Muscle of leg (tissue), 11 donors: ENCODE data around the gene SMAP2. TPM values are rescaled to one million over a fixed set of nuclear protein-coding genes. Genes with fewer than 3 reads are reported as not detected.
A peak's percentile ranks its signal among the peaks of the same experiment; 100 is the strongest.

Source experiments
- DNase-seq: peaks from one replicate; pipeline ENCODE4 v3.0.0; 2013
- H3K27ac ChIP-seq: one replicate; pipeline ENCODE4 v1.5.1; 2013; ENCODE audit warnings: mild to moderate bottlenecking, low read length, control low read depth
- H3K27me3 ChIP-seq: one replicate; pipeline ENCODE4 v1.6.1; 2013; ENCODE audit warnings: low read length; ENCODE audit not compliant: control insufficient read depth, insufficient read depth
- H3K36me3 ChIP-seq: one replicate; pipeline ENCODE4 v1.6.1; 2013; ENCODE audit warnings: low read length; ENCODE audit not compliant: control insufficient read depth, insufficient read depth
- H3K4me1 ChIP-seq: one replicate; pipeline ENCODE4 v1.6.1; 2013; ENCODE audit warnings: low read length; ENCODE audit not compliant: control insufficient read depth, insufficient read depth
- H3K4me3 ChIP-seq: one replicate; pipeline ENCODE4 v1.5.1; 2013; ENCODE audit warnings: low read length, control low read depth
- H3K9me3 ChIP-seq: replicated peaks from 2 replicates; pipeline ENCODE4 v1.6.1; 2013; ENCODE audit warnings: low read depth, low read length; ENCODE audit not compliant: control insufficient read depth
- WGBS: methylation state at CpG from one replicate; pipeline ENCODE4 v1.1.5; 2013; ENCODE audit warnings: missing lambda C conversion rate; ENCODE audit not compliant: insufficient coverage; 5-methylcytosine and 5-hydroxymethylcytosine counted together
- polyA plus RNA-seq, 8 donors: library from polyadenylated mRNA; unstranded; fragments of 120-200 nt; gene quantifications; one replicate each; pipeline versions ENCODE4 v1.2.1 to v1.2.3, GENCODE V29; 2013; ENCODE audit warnings: inconsistent platforms in 1 of 8, low replicate concordance in 1 of 8; ENCODE audit not compliant: insufficient read length in 8 of 8, insufficient read depth in 1 of 8
- total RNA-seq: library from RNA; stranded (reverse); fragments of 120-200 nt; gene quantifications from one replicate; pipeline ENCODE4 v1.2.4, GENCODE V29; 2013

SMAP2 gene
- total and polyA plus RNA-seq, 9 donors, result 14.0 to 20.1 (median 16.7) TPM

DNA sequence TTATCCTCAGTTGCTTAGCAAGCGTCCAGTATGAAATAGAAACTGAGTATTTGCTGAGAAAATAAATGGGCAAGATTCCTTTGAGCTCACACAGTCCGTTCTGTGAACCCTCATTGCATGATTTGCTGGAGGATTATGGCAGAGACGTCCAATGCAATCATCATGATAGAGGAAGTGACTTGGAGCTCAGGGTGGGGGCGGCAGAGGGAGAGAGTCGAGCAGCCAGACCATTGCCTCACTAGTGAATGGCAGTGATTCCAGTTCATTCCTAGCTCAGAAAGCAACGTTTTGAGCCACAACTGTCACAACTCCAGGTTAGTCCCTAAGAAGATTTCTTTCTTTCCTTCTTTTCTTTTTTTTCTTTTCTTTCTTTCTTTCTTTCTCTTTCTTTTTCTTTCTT lies 28.9 kb upstream of the SMAP2 start:
- DNase-seq, result peak; percentile 59
- 37% methylated on average over 3 of the region's 6 CpGs for WGBS
- H3K4me3 ChIP-seq, result no peak overlapping the region
- H3K27me3 ChIP-seq, result peaks cover 2% of the 10 kb centered on the region
- no peaks in the 10 kb centered on the region for H3K4me1 ChIP-seq
- H3K9me3 ChIP-seq, result no peaks in the 10 kb centered on the region
- H3K27ac ChIP-seq, result no peak overlapping the region
- H3K36me3 ChIP-seq, result no peaks in the 10 kb centered on the region

DNA sequence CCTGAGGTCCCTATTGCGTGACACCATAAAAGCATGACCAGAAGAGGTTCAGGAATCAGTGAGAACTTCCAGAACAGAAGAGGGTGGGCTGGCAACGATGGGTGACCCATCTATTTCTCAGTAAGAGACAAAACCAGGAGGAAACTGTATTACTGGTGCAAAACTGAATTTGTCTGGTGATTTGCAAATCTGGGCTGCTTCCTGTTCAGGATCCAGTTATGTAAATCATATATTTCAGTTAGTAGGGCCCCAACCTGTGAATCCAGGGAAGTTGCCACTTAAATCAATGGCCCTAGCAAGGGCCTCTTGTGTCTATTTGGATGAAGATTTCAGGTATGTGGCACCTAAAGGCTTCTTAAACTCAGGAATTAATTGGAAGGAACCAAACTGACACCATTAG lies 23.1 kb upstream of the SMAP2 start:
- Histone ChIP-seq H3K4me1 (no peaks in the 10 kb centered on the region), H3K36me3 (no peaks in the 10 kb centered on the region), H3K27me3 (no peaks in the 10 kb centered on the region), H3K27ac (no peak overlapping the region), H3K4me3 (no peak overlapping the region), H3K9me3 (no peaks in the 10 kb centered on the region)
- DNase-seq, result no peak
- 68% methylated on average over 2 of the region's 2 CpGs for WGBS

- Histone ChIP-seq H3K27me3 (no peaks in the 10 kb centered on the region), H3K27ac (no peak overlapping the region), H3K9me3 (no peaks in the 10 kb centered on the region), H3K4me1 (no peaks in the 10 kb centered on the region), H3K36me3 (no peaks in the 10 kb centered on the region), H3K4me3 (no peak overlapping the region)
- DNase-seq, result no peak
- WGBS, result no CpG with 5 or more reads among the region's 2 CpGs
Measured at GRCh38 chr1:40351124-40351523, 22.4 kb upstream of the SMAP2 start.

- 64% methylated on average over 1 of the region's 3 CpGs for WGBS
- H3K36me3 ChIP-seq, result no peaks in the 10 kb centered on the region
- DNase-seq, result no peak
- H3K4me3 ChIP-seq, result no peak overlapping the region
- H3K9me3 ChIP-seq, result no peaks in the 10 kb centered on the region
- no peaks in the 10 kb centered on the region for H3K27me3 ChIP-seq
- H3K27ac ChIP-seq, result no peak overlapping the region
- H3K4me1 ChIP-seq, result no peaks in the 10 kb centered on the region
Measured at GRCh38 chr1:40352126-40352525, 21.4 kb upstream of the SMAP2 start.

DNA sequence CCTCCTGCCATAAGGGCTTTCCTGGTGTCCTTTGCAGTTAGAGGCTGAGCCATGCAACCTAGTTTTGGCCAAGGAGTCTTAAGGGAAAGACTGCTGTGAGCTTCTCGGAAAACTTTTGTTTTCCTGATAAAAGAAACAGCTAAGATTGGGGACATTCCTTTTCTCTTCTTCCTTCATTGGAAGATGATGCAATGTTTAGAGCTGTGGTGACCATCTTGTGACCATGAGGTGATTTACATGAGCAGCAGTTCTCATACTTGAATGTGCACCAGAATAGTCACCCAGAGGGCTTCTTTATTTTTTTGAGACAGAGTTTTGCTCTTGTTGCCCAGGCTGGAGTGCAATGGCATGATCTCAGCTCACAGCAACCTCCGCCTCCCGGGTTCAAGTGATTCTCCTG lies 20.4 kb upstream of the SMAP2 start:
- Histone ChIP-seq H3K9me3 (peaks cover 4% of the 10 kb centered on the region), H3K36me3 (no peaks in the 10 kb centered on the region), H3K4me3 (no peak overlapping the region), H3K4me1 (no peaks in the 10 kb centered on the region), H3K27ac (no peak overlapping the region), H3K27me3 (no peaks in the 10 kb centered on the region)
- WGBS, result no CpG with 5 or more reads among the region's 3 CpGs
- no peak for DNase-seq

DNA sequence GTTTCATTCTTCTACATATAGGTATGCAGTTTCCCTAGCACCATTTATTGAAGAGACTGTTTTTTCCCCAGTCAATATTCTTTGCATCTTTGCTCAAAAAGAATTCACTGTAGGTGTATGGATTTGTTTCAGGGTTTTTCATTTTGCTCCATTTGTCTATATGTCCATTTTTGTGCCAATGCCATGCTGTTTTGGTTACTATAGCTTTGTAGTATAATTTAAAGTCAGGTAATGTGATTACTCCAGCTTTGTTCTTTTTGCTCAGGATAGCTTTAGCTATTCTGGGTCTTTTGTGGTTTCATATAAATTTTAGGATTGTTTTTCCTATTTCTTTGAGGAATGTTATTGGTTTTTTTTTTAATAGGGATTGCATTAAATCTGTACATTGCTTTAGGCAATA lies 15.9 kb upstream of the SMAP2 start:
- Histone ChIP-seq H3K27ac (no peak overlapping the region), H3K4me1 (peaks cover 1% of the 10 kb centered on the region), H3K4me3 (no peak overlapping the region), H3K36me3 (no peaks in the 10 kb centered on the region), H3K9me3 (peaks cover 6% of the 10 kb centered on the region), H3K27me3 (no peaks in the 10 kb centered on the region)
- no peak for DNase-seq

- Histone ChIP-seq H3K27me3 (no peaks in the 10 kb centered on the region), H3K4me1 (peaks cover 3% of the 10 kb centered on the region), H3K27ac (no peak overlapping the region), H3K4me3 (no peak overlapping the region), H3K36me3 (no peaks in the 10 kb centered on the region), H3K9me3 (peaks cover 6% of the 10 kb centered on the region)
- DNase-seq, result no peak
Measured at GRCh38 chr1:40360631-40361030, 12.9 kb upstream of the SMAP2 start.

DNA sequence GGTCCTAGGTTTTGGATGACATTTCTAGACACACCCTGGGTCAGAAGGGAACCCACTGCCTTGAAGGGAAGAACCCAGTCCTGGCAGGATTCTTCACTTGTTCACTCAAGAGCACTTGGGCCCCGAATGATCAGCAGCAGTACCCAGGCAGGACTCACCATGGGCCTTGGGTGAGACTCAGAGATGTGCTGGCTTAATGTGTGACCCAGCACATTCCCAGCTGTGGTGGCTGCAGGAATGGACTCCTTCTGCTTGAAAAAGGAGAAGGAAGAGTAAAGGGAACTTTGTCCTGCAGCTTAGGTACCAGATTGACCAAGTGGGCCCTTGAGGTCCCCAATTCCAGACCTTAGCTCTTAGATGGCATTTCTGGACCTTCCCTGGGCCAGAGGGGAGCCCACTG lies 12.3 kb upstream of the SMAP2 start:
- H3K27me3 ChIP-seq, result no peaks in the 10 kb centered on the region
- H3K4me1 ChIP-seq, result peaks cover 3% of the 10 kb centered on the region
- H3K27ac ChIP-seq, result no peak overlapping the region
- 70% methylated on average over 1 of the region's 1 CpG for WGBS
- H3K36me3 ChIP-seq, result no peaks in the 10 kb centered on the region
- H3K9me3 ChIP-seq, result peaks cover 6% of the 10 kb centered on the region
- DNase-seq, result no peak
- H3K4me3 ChIP-seq, result no peak overlapping the region

GRCh38 chr1:40361637-40362036 lies 11.9 kb upstream of the SMAP2 start:
- Histone ChIP-seq H3K27ac (no peak overlapping the region), H3K27me3 (no peaks in the 10 kb centered on the region), H3K9me3 (peaks cover 6% of the 10 kb centered on the region), H3K36me3 (no peaks in the 10 kb centered on the region), H3K4me1 (peaks cover 3% of the 10 kb centered on the region), H3K4me3 (no peak overlapping the region)
- DNase-seq, result no peak
- 95% methylated on average over 4 of the region's 4 CpGs for WGBS

GRCh38 chr1:40362199-40362598 lies 11.3 kb upstream of the SMAP2 start:
- no CpG with 5 or more reads among the region's 2 CpGs for WGBS
- no peaks in the 10 kb centered on the region for H3K27me3 ChIP-seq
- no peaks in the 10 kb centered on the region for H3K36me3 ChIP-seq
- DNase-seq, result no peak
- H3K9me3 ChIP-seq, result peaks cover 6% of the 10 kb centered on the region
- no peak overlapping the region for H3K27ac ChIP-seq
- no peak overlapping the region for H3K4me3 ChIP-seq
- H3K4me1 ChIP-seq, result peaks cover 3% of the 10 kb centered on the region

GRCh38 chr1:40362699-40363098 lies 10.8 kb upstream of the SMAP2 start:
- no peak overlapping the region for H3K27ac ChIP-seq
- DNase-seq, result peak; percentile 45
- peaks cover 3% of the 10 kb centered on the region for H3K9me3 ChIP-seq
- no peak overlapping the region for H3K4me3 ChIP-seq
- WGBS, result 60% methylated on average over 1 of the region's 2 CpGs
- no peaks in the 10 kb centered on the region for H3K36me3 ChIP-seq
- H3K4me1 ChIP-seq, result peaks cover 3% of the 10 kb centered on the region
- H3K27me3 ChIP-seq, result no peaks in the 10 kb centered on the region
